PC-9 (cell line): ENCODE data around the gene QPCT. TPM values are rescaled to one million over a fixed set of nuclear protein-coding genes. Genes with fewer than 3 reads are reported as not detected.
"Not testable (repeated sequence)": the region's sequence is repeated elsewhere in the genome, so short reads cannot be mapped to it uniquely, and the experiment has no call there.

Source experiments
- Bru-seq: library from RNA; stranded (reverse); fragments of 400-500 nt; gene quantifications from one replicate; lab custom pipeline; 2021; lab: Mats Ljungman, UMichigan
- BruChase-seq, 2 experiments: library from RNA; stranded (reverse); fragments of 400-500 nt; gene quantifications; one replicate each; lab custom pipeline; 2021; lab: Mats Ljungman, UMichigan
- BruUV-seq: library from RNA; stranded (reverse); fragments of 400-500 nt; replicated peaks from 2 replicates; lab custom pipeline; 2021; lab: Mats Ljungman, UMichigan
- CTCF ChIA-PET: fragments of 300-600 bp; sonication (Branson Sonifier 250); formaldehyde crosslinking; loops from one replicate; lab custom pipeline; 2022; ENCODE audit warnings: antibody characterized with exemption; lab: Charles Lee
- POLR2A ChIA-PET: fragments of 300-600 bp; sonication (Branson Sonifier 250); formaldehyde crosslinking; loops from one replicate; lab custom pipeline; 2022; ENCODE audit warnings: antibody characterized with exemption; ENCODE audit not compliant: unreplicated experiment; lab: Charles Lee
- DNase-seq, 2 experiments: peaks; one replicate each; pipeline versions ENCODE4 v3.0.0 to v3.0.0-alpha.2; 2015 to 2022; ENCODE audit warnings: mixed read lengths in 1 of 2
- H2AFZ ChIP-seq: fragments of 200-600 bp; sonication (generic); 2 replicates; pipeline ENCODE4 v1.8.1; 2017; ENCODE audit warnings: antibody characterized with exemption
- H3F3A ChIP-seq: fragments of 200-600 bp; sonication (generic); 2 replicates; pipeline ENCODE4 v1.8.1; 2017; ENCODE audit warnings: antibody characterized with exemption, mild to moderate bottlenecking, low read depth; ENCODE audit not compliant: insufficient read depth
- H3K27ac ChIP-seq: fragments of 200-600 bp; sonication (generic); 2 replicates; pipeline ENCODE4 v1.6.1; 2016; ENCODE audit warnings: mixed run types
- H3K27me3 ChIP-seq: fragments of 200-600 bp; sonication (generic); 2 replicates; pipeline ENCODE4 v1.6.1; 2016; ENCODE audit warnings: low read depth, mixed run types; ENCODE audit not compliant: insufficient read depth
- H3K36me3 ChIP-seq: fragments of 200-600 bp; sonication (generic); 2 replicates; pipeline ENCODE4 v1.6.1; 2016; ENCODE audit warnings: low read depth, mixed run types
- H3K4me1 ChIP-seq: fragments of 200-600 bp; sonication (generic); replicated peaks from 2 replicates; pipeline ENCODE4 v1.6.1; 2016; ENCODE audit warnings: mixed run types; ENCODE audit not compliant: insufficient read depth
- H3K4me2 ChIP-seq: fragments of 200-600 bp; sonication (generic); 2 replicates; pipeline ENCODE4 v1.6.1; 2017; ENCODE audit warnings: mixed run types
- H3K4me3 ChIP-seq: fragments of 200-600 bp; sonication (generic); 2 replicates; pipeline ENCODE4 v1.6.1; 2016; ENCODE audit warnings: mixed run types
- H3K79me2 ChIP-seq: fragments of 200-600 bp; sonication (generic); 2 replicates; pipeline ENCODE4 v1.6.1; 2017; ENCODE audit warnings: low read depth, mixed run types
- H3K9me2 ChIP-seq: fragments of 200-600 bp; sonication (generic); 2 replicates; pipeline ENCODE4 v1.8.1; 2017; ENCODE audit warnings: mild to moderate bottlenecking; ENCODE audit not compliant: insufficient read depth
- H3K9me3 ChIP-seq: fragments of 200-600 bp; sonication (generic); 2 replicates; pipeline ENCODE4 v1.8.1; 2016; ENCODE audit warnings: low read depth; ENCODE audit not compliant: insufficient read depth
- H4K20me1 ChIP-seq: fragments of 200-600 bp; sonication (generic); 2 replicates; pipeline ENCODE4 v1.8.1; 2017; ENCODE audit not compliant: insufficient read depth
- CTCF ChIP-seq: fragments of 200-600 bp; sonication (generic); conservative IDR thresholded peaks from 2 replicates; pipeline ENCODE4 v1.6.1; 2017; ENCODE audit warnings: mixed run types, antibody characterized with exemption, mild to moderate bottlenecking, moderate library complexity
- EZH2 ChIP-seq: fragments of 200-600 bp; sonication (generic); IDR thresholded peaks from 2 replicates; pipeline ENCODE4 v1.8.0; 2017; ENCODE audit warnings: antibody characterized with exemption, low read depth
- intact Hi-C: fragments of 100-400 bp; cut with micrococcal nuclease; formaldehyde crosslinking; loops from one replicate; pipeline ENCODE4 v1.10.0; 2022; ENCODE audit not compliant: unreplicated experiment
- long read RNA-seq: library from polyadenylated mRNA; stranded (forward); transcript quantifications from one replicate; pipeline ENCODE4 v2.0.0, GENCODE V29; 2022
- total RNA-seq: library from RNA; stranded (reverse); gene quantifications from 2 replicates; pipeline ENCODE4 v1.2.3, GENCODE V29; 2021

Gene QPCT
- total RNA-seq (2.6 and 3.0 TPM in 2 replicates), Bru-seq, nascent RNA (percentile 29 among the genes with signal in this experiment), BruChase-seq, experiment 1, labeled RNA remaining after a 2-hour chase (percentile 24 among the genes with signal in this experiment), BruChase-seq, experiment 2, labeled RNA remaining after a 6-hour chase (percentile 30 among the genes with signal in this experiment)
- long read RNA-seq, transcript QPCT-201 (7 exons, 1,739 nt), result major isoform, 9 of 11 reads
- long read RNA-seq, partial matches to known transcripts, result 0 of 11 reads
- long read RNA-seq, other reads (novel, unspliced or antisense), result 0 of 11 reads

GRCh38 chr2:37344453-37345361 is at the start of gene QPCT:
Gene QPCT (plus strand): TSS chr2:37344630. CDS start chr2:37344732, 102 bp downstream.
- Histone ChIP-seq H3K4me3 (peak within 1 kb of the TSS; percentile 58), H3K27ac (no peak within 1 kb of the TSS), H3K4me2 (peak within 1 kb of the TSS; percentile 92), H3K79me2 (no peaks in the 10 kb centered on the region), H2AFZ (peak within 1 kb of the TSS; percentile 83), H3K4me1 (no peaks in the 10 kb centered on the region), H3K9me3 (no peaks in the 10 kb centered on the region), H3F3A (peaks cover 9% of the 10 kb centered on the region; the same call in 1 of the 2 replicates), H3K9me2 (no peaks in the 10 kb centered on the region), H3K27me3 (no peaks in the 10 kb centered on the region), H3K36me3 (no peaks in the 10 kb centered on the region), H4K20me1 (no peaks in the 10 kb centered on the region)
- POLR2A ChIA-PET, result no interaction called here
- BruUV-seq, result no TSS peak
- CTCF ChIA-PET, result no interaction called here
- peak in 1 of 2 experiments; percentile 49 for DNase-seq
- intact Hi-C loops, result no loop called here
- TF ChIP-seq CTCF (no peak), EZH2 (no peak)

- H3K79me2 ChIP-seq, POLR2A ChIA-PET: not testable (repeated sequence)
Observed at GRCh38 chr2:37294858-37295257, 49.6 kb upstream of the QPCT start.

GRCh38 chr2:37295469-37296073 is 48.9 kb upstream of the QPCT start:
- TF ChIP-seq EZH2 (no peak), CTCF (no peak)
- Histone ChIP-seq H3K9me3 (no peaks in the 10 kb centered on the region), H3K4me2 (no peak overlapping the region), H3K27ac (no peak overlapping the region), H3F3A (no peaks in the 10 kb centered on the region), H3K9me2 (no peaks in the 10 kb centered on the region), H3K36me3 (no peaks in the 10 kb centered on the region; the same call in 1 of the 2 replicates), H3K4me1 (no peaks in the 10 kb centered on the region), H3K27me3 (no peaks in the 10 kb centered on the region), H2AFZ (no peak overlapping the region), H4K20me1 (no peaks in the 10 kb centered on the region), H3K4me3 (no peak overlapping the region), H3K79me2 (peaks cover 11% of the 10 kb centered on the region; the same call in 1 of the 2 replicates)
- POLR2A ChIA-PET, result no interaction called here
- intact Hi-C loops, result no loop called here
- CTCF ChIA-PET, result no interaction called here
- DNase-seq, result no peak
- BruUV-seq, result no TSS peak

More at GRCh38 chr2:37294858-37295257, 49.6 kb upstream of the QPCT start:
- H3K36me3 ChIP-seq, H3F3A ChIP-seq, CTCF ChIA-PET, H3K4me2 ChIP-seq, H2AFZ ChIP-seq, H3K27ac ChIP-seq, intact Hi-C loops, H4K20me1 ChIP-seq, BruUV-seq, H3K9me3 ChIP-seq, H3K4me1 ChIP-seq, H3K4me3 ChIP-seq, DNase-seq, H3K27me3 ChIP-seq, H3K9me2 ChIP-seq: not testable (repeated sequence)
